Measurements from ENCODE around the gene KCNF1.

Gene KCNF1

GRCh38 chr2:10920764-10921388 is 9.1 kb downstream of the KCNF1 start:
- Mint-ChIP-seq H3K4me1 (peaks cover 49% of the 10 kb centered on the region), H3K27me3 (ENCODE audit: low read depth, poor library complexity) (peaks cover 34% of the 10 kb centered on the region), H3K36me3 (ENCODE audit: low read depth) (no peaks in the 10 kb centered on the region), H3K9me3 (no peaks in the 10 kb centered on the region), H3K4me3 (no peak overlapping the region), H3K27ac (no peak overlapping the region)
- TF ChIP-seq, protein P1, sequence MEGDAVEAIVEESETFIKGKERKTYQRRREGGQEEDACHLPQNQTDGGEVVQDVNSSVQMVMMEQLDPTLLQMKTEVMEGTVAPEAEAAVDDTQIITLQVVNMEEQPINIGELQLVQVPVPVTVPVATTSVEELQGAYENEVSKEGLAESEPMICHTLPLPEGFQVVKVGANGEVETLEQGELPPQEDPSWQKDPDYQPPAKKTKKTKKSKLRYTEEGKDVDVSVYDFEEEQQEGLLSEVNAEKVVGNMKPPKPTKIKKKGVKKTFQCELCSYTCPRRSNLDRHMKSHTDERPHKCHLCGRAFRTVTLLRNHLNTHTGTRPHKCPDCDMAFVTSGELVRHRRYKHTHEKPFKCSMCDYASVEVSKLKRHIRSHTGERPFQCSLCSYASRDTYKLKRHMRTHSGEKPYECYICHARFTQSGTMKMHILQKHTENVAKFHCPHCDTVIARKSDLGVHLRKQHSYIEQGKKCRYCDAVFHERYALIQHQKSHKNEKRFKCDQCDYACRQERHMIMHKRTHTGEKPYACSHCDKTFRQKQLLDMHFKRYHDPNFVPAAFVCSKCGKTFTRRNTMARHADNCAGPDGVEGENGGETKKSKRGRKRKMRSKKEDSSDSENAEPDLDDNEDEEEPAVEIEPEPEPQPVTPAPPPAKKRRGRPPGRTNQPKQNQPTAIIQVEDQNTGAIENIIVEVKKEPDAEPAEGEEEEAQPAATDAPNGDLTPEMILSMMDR (IDR thresholded peaks at IDR 0.05) = no peak
- DNase-seq = no peak

DNA sequence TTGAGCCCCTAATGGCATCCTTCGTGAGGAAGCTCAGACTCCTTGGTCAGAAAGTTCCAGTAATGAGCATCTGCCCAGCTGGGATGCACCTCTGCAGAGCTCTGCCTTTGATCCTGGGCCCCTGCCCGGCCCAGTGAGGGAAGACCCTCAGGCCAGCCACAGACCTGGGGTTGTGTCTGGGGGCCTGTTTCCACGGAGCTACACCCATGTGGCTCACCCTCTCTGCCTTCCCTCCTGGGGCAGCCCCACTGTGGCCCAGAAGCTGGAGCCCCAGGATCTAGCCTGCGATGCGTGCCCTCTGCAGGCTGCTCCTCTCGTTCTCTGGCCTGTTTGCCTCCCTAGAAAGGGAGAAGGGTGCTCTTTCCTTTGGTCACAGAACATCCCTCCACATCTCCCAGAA is 9.8 kb downstream of the KCNF1 start:
- Mint-ChIP-seq H3K27me3 (ENCODE audit: low read depth, poor library complexity) (peaks cover 33% of the 10 kb centered on the region), H3K36me3 (ENCODE audit: low read depth) (no peaks in the 10 kb centered on the region), H3K9me3 (no peaks in the 10 kb centered on the region), H3K4me1 (peaks cover 43% of the 10 kb centered on the region), H3K27ac (no peak overlapping the region), H3K4me3 (no peak overlapping the region)
- DNase-seq = no peak
- TF ChIP-seq, protein P1 (IDR thresholded peaks at IDR 0.05) = no peak

- DNase-seq = no peak
- Mint-ChIP-seq H3K4me1 (peaks cover 33% of the 10 kb centered on the region), H3K27me3 (ENCODE audit: low read depth, poor library complexity) (peaks cover 31% of the 10 kb centered on the region), H3K27ac (no peak overlapping the region), H3K4me3 (no peak overlapping the region), H3K36me3 (ENCODE audit: low read depth) (no peaks in the 10 kb centered on the region), H3K9me3 (no peaks in the 10 kb centered on the region)
- TF ChIP-seq, protein P1 (IDR thresholded peaks at IDR 0.05) = no peak
Measured at GRCh38 chr2:10922307-10923007, 10.7 kb downstream of the KCNF1 start.

- H3K4me1 Mint-ChIP-seq = peaks cover 31% of the 10 kb centered on the region
- H3K27me3 Mint-ChIP-seq (ENCODE audit: low read depth, poor library complexity) = peaks cover 31% of the 10 kb centered on the region
- DNase-seq = no peak
- no peak overlapping the region for H3K4me3 Mint-ChIP-seq
- no peak overlapping the region for H3K27ac Mint-ChIP-seq
- no peaks in the 10 kb centered on the region for H3K9me3 Mint-ChIP-seq
- no peaks in the 10 kb centered on the region for H3K36me3 Mint-ChIP-seq (ENCODE audit: low read depth)
- TF ChIP-seq, protein P1 (IDR thresholded peaks at IDR 0.05) = no peak
Measured at GRCh38 chr2:10923008-10923375, 11.3 kb downstream of the KCNF1 start.

- no peak overlapping the region for H3K4me3 Mint-ChIP-seq
- peaks cover 29% of the 10 kb centered on the region for H3K27me3 Mint-ChIP-seq (ENCODE audit: low read depth, poor library complexity)
- no peaks in the 10 kb centered on the region for H3K36me3 Mint-ChIP-seq (ENCODE audit: low read depth)
- H3K27ac Mint-ChIP-seq = no peak overlapping the region
- peaks cover 22% of the 10 kb centered on the region for H3K4me1 Mint-ChIP-seq
- DNase-seq = no peak
- H3K9me3 Mint-ChIP-seq = no peaks in the 10 kb centered on the region
- TF ChIP-seq, protein P1 (IDR thresholded peaks at IDR 0.05) = no peak
Measured at GRCh38 chr2:10923965-10924364, 12.2 kb downstream of the KCNF1 start.

DNA sequence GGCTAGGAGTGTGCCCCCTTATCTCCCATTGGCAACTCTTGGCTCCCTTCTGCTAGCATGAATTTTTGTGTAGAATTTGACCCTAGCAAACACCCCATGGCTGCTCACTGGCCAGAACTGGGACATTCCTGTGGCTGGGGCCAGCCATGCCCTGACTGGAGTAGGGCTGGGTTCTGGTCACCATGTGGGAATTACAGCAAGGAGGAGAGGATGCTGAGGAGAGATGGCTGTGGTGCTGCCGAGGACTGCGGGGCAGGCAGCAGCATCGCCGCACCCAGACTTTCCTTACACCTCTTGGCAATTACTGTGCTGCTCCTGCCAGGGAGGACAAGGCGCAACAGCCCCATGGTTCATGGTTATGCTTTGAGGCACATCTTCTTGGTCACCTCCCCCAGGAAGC is 12.7 kb downstream of the KCNF1 start:
- H3K4me3 Mint-ChIP-seq = no peak overlapping the region
- H3K27ac Mint-ChIP-seq = no peak overlapping the region
- TF ChIP-seq, protein P1 (IDR thresholded peaks at IDR 0.05) = no peak
- H3K4me1 Mint-ChIP-seq = peaks cover 18% of the 10 kb centered on the region
- DNase-seq = no peak
- H3K36me3 Mint-ChIP-seq (ENCODE audit: low read depth) = no peaks in the 10 kb centered on the region
- H3K27me3 Mint-ChIP-seq (ENCODE audit: low read depth, poor library complexity) = peaks cover 29% of the 10 kb centered on the region
- no peaks in the 10 kb centered on the region for H3K9me3 Mint-ChIP-seq

Measured in nephron progenitor cell (in vitro differentiated cells).